RWPE1 (cell line): ENCODE measurements around the gene RIT1.
A peak's percentile ranks its signal among the peaks of the same experiment; 100 is the strongest.

Experiments
- CTCF ChIA-PET: fragments of 350-600 bp; sonication (Branson Sonifier 250); formaldehyde crosslinking; extraction: SDS; loops from one replicate; lab custom pipeline; 2021; lab: Yijun Ruan, JAX
- POLR2A ChIA-PET: fragments of 400-600 bp; formaldehyde crosslinking; extraction: SDS; loops from one replicate; lab custom pipeline; 2020; ENCODE audit warnings: antibody characterized with exemption; ENCODE audit not compliant: low non-redundant PET; lab: Yijun Ruan, JAX
- DNase-seq: peaks from one replicate; pipeline ENCODE4 v3.0.0; 2012; ENCODE audit warnings: low spot score
- H3K27ac ChIP-seq: fragments of 450-650 bp; 2 replicates; pipeline ENCODE4 v1.5.1; 2017
- CTCF ChIP-seq: fragments of 450-650 bp; conservative IDR thresholded peaks from 2 replicates; pipeline ENCODE4 v1.5.1; 2017; ENCODE audit warnings: low read depth, mild to moderate bottlenecking

The RIT1 gene

GRCh38 chr1:155942578-155943141 is 31.5 kb upstream of the RIT1 start:
- ChIA-PET CTCF (interaction anchor here (0.7 to 1.4 kb wide), 3 partner anchors 12 to 284 kb away, joined by 3 to 6 read pairs (median 4); no protein-coding TSS in a partner anchor), POLR2A (no interaction called here)
- DNase-seq: no peak
- peak overlapping the region; percentile 87 for H3K27ac ChIP-seq
- TF ChIP-seq CTCF: no peak

GRCh38 chr1:155941845-155942531 is 30.8 kb upstream of the RIT1 start:
- no peak for TF ChIP-seq CTCF
- no peak for DNase-seq
- peak overlapping the region; percentile 87 for H3K27ac ChIP-seq
- ChIA-PET CTCF (interaction anchor here (1.4 kb wide), 1 partner anchor 13 kb away, joined by 6 read pairs; no protein-coding TSS in a partner anchor), POLR2A (no interaction called here)

- CTCF ChIA-PET: interaction anchor here (1.1 kb wide), 1 partner anchor 48 kb away, joined by 6 read pairs; no protein-coding TSS in a partner anchor
- POLR2A ChIA-PET: interaction anchor here (0.7 kb wide), 1 partner anchor 110 kb away, joined by 3 read pairs; no protein-coding TSS in a partner anchor
- peak; percentile 44 for DNase-seq
- no peak for TF ChIP-seq CTCF
- peak within 1 kb of the TSS; percentile 87 for H3K27ac ChIP-seq
These were observed 30.1 kb upstream of the RIT1 start, which contains the start of gene RXFP4 for GRCh38 chr1:155940993-155941844. RXFP4 (plus strand) TSS chr1:155941638; CDS start chr1:155941710, 72 bp downstream.

- CTCF ChIA-PET: interaction anchor here (1.1 kb wide), 1 partner anchor 49 kb away, joined by 6 read pairs; no protein-coding TSS in a partner anchor
- POLR2A ChIA-PET: interaction anchor here (0.7 kb wide), 1 partner anchor 111 kb away, joined by 3 read pairs; no protein-coding TSS in a partner anchor
- peak; percentile 39 for DNase-seq
- no peak for TF ChIP-seq CTCF
- peak overlapping the region; percentile 87 for H3K27ac ChIP-seq
These were observed 29.4 kb upstream of the RIT1 start for GRCh38 chr1:155940482-155940992.

GRCh38 chr1:155938220-155938627 is 27.1 kb upstream of the RIT1 start:
- no peak overlapping the region for H3K27ac ChIP-seq
- ChIA-PET CTCF (interaction anchor here (0.6 to 1.7 kb wide), 8 partner anchors 24 to 272 kb away, joined by 3 to 13 read pairs (median 4); partner anchors contain the start of gene MEX3A), POLR2A (no interaction called here)
- peak; percentile 64 for DNase-seq
- TF ChIP-seq CTCF: peak; percentile 79
